GM12872 (cell line): ENCODE results near the gene SEC14L1.

Experiments used
- CTCF ChIP-seq: IDR thresholded peaks from 3 replicates; pipeline ENCODE4 v1.5.1; 2011; ENCODE audit warnings: low read depth, mild to moderate bottlenecking, low read length, moderate library complexity; ENCODE audit not compliant: insufficient read depth

Gene SEC14L1

GRCh38 chr17:77197115-77197514 lies 56.3 kb downstream of the SEC14L1 start:
- no peak for TF ChIP-seq CTCF

GRCh38 chr17:77200711-77201110 lies 59.9 kb downstream of the SEC14L1 start:
- no peak for TF ChIP-seq CTCF

- no peak for TF ChIP-seq CTCF
Observed at GRCh38 chr17:77203436-77203835, 62.7 kb downstream of the SEC14L1 start.

- no peak for TF ChIP-seq CTCF
Observed at GRCh38 chr17:77203846-77204245, 63.1 kb downstream of the SEC14L1 start.

GRCh38 chr17:77204536-77204935 lies 63.8 kb downstream of the SEC14L1 start:
- no peak for TF ChIP-seq CTCF

- TF ChIP-seq CTCF: no peak
Observed at GRCh38 chr17:77205396-77206125, 64.8 kb downstream of the SEC14L1 start.

- no peak for TF ChIP-seq CTCF
Observed at GRCh38 chr17:77206158-77206956, 65.6 kb downstream of the SEC14L1 start.
